Heart left ventricle (tissue), 13 donors: ENCODE data around the gene DYDC2.

Experiments
- POLR2A ChIP-seq, 2 donors: fragments of 450-650 bp; IDR thresholded peaks; one replicate each; pipeline ENCODE4 v1.6.1; 2017; ENCODE audit warnings: antibody characterized with exemption in 2 of 2, mild to moderate bottlenecking in 2 of 2, moderate library complexity in 2 of 2
- TF ChIP-seq, protein P1 (sequence below), 12 donors: fragments of 200-600 bp; sonication (generic) in 4 of 12; IDR thresholded peaks; one replicate each; pipeline versions ENCODE4 v1.5.0 to v1.8.0; 2018 to 2022; ENCODE audit warnings: antibody characterized with exemption in 12 of 12, mild to moderate bottlenecking in 5 of 12
- donor health status: ischemic (EF 13 %, LVEDD 7.1; RV severe dilation, severe dysfunction).
- donor health status: DM: no; HTN: yes; CAD: no.
- donor health status: DM: no; HTN: no; CAD: no.
- donor health status: ischemic (EF 25% LVEDD 6.9; RV normal size, moderate dysfunction).
- donor health status: ischemic (EF 25% LVEDD 5.7; RV mildly dilated, moderate dysfunction).
- donor health status: ischemic (EF 35%, LVEDD 5.7; RV mildly dilated, moderate dysfunction).
- donor health status: nonischemic (EF 11% LVEDD 7.7; RV severe dilation, severe dysfunction).
- donor health status: DM: yes; HTN: yes; CAD: no.
- donor health status: PGD.
- donor health status: ischemic (EF 29% LVEDD 5.4; RV normal size, mild dysfunction).
- donor health status: nonischemic (EF 23%, LVEDD 6.1; RV moderate dilation, normal function).

- TF ChIP-seq, protein P1, sequence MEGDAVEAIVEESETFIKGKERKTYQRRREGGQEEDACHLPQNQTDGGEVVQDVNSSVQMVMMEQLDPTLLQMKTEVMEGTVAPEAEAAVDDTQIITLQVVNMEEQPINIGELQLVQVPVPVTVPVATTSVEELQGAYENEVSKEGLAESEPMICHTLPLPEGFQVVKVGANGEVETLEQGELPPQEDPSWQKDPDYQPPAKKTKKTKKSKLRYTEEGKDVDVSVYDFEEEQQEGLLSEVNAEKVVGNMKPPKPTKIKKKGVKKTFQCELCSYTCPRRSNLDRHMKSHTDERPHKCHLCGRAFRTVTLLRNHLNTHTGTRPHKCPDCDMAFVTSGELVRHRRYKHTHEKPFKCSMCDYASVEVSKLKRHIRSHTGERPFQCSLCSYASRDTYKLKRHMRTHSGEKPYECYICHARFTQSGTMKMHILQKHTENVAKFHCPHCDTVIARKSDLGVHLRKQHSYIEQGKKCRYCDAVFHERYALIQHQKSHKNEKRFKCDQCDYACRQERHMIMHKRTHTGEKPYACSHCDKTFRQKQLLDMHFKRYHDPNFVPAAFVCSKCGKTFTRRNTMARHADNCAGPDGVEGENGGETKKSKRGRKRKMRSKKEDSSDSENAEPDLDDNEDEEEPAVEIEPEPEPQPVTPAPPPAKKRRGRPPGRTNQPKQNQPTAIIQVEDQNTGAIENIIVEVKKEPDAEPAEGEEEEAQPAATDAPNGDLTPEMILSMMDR (IDR thresholded peaks at IDR 0.05) = no peak
- TF ChIP-seq POLR2A (IDR thresholded peaks at IDR 0.05) = no peak
Observed at GRCh38 chr10:80407812-80408241, 51.2 kb downstream of the DYDC2 start.
